Gastroesophageal sphincter (tissue), 3 donors: ENCODE data around the gene ARHGAP29.

Experiments
- EP300 ChIP-seq: sonication (generic); formaldehyde crosslinking; IDR thresholded peaks from one replicate; pipeline ENCODE4 v1.6.1; 2017; ENCODE audit warnings: antibody characterized with exemption, mild to moderate bottlenecking
- POLR2A ChIP-seq, 2 donors: fragments of 450-650 bp; IDR thresholded peaks; one replicate each; pipeline ENCODE4 v1.6.1; 2017; ENCODE audit warnings: antibody characterized with exemption in 2 of 2, mild to moderate bottlenecking in 2 of 2, moderate library complexity in 1 of 2
- POLR2AphosphoS5 ChIP-seq: sonication (generic); formaldehyde crosslinking; IDR thresholded peaks from one replicate; pipeline ENCODE4 v1.6.1; 2017; ENCODE audit warnings: antibody characterized with exemption
- TF ChIP-seq, protein P1 (sequence below), 4 experiments: fragments of 200-600 bp in 2 of 4; fragments of 450-650 bp in 2 of 4; sonication (generic) in 1 of 4; IDR thresholded peaks; one replicate each; pipeline ENCODE4 v1.5.1; 2017 to 2019; ENCODE audit warnings: antibody characterized with exemption in 4 of 4, mild to moderate bottlenecking in 2 of 4, moderate library complexity in 2 of 4

DNA sequence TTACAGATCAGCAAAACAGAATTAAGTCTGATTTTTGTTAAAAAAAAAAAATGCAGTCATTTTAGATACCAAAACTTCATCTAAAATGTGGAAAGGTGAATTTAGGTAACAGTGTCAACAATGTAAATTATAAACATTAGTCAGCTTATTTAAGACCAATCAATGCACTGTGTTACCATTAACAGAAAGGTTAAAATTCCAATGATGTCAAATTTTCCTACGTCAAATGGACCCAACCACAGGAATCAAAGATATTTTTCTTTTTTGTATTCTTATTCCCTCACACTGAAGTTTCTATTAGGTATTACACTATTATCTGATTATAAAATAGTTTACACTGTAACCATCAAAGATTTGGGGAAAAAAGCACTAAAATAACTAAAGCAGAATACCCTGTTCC, 6.5 kb downstream of the ARHGAP29 start:
- TF ChIP-seq, protein P1, sequence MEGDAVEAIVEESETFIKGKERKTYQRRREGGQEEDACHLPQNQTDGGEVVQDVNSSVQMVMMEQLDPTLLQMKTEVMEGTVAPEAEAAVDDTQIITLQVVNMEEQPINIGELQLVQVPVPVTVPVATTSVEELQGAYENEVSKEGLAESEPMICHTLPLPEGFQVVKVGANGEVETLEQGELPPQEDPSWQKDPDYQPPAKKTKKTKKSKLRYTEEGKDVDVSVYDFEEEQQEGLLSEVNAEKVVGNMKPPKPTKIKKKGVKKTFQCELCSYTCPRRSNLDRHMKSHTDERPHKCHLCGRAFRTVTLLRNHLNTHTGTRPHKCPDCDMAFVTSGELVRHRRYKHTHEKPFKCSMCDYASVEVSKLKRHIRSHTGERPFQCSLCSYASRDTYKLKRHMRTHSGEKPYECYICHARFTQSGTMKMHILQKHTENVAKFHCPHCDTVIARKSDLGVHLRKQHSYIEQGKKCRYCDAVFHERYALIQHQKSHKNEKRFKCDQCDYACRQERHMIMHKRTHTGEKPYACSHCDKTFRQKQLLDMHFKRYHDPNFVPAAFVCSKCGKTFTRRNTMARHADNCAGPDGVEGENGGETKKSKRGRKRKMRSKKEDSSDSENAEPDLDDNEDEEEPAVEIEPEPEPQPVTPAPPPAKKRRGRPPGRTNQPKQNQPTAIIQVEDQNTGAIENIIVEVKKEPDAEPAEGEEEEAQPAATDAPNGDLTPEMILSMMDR (IDR thresholded peaks at IDR 0.05), result no peak
- TF ChIP-seq POLR2A (IDR thresholded peaks at IDR 0.05) (no peak), POLR2AphosphoS5 (no peak), EP300 (no peak)
